GM12891 (cell line): ENCODE results near the gene COMMD8.

Source experiments
- POLR2A ChIP-seq: IDR thresholded peaks from 2 replicates; pipeline ENCODE4 v1.6.1; 2011; ENCODE audit warnings: low read depth, low read length, control low read depth
- POLR2AphosphoS5 ChIP-seq: IDR thresholded peaks from 2 replicates; pipeline ENCODE4 v1.6.1; 2011; ENCODE audit warnings: low read depth, low read length, control low read depth
- TAF1 ChIP-seq: IDR thresholded peaks from 2 replicates; pipeline ENCODE4 v1.6.1; 2011; ENCODE audit warnings: low read depth, low read length, control low read depth

DNA sequence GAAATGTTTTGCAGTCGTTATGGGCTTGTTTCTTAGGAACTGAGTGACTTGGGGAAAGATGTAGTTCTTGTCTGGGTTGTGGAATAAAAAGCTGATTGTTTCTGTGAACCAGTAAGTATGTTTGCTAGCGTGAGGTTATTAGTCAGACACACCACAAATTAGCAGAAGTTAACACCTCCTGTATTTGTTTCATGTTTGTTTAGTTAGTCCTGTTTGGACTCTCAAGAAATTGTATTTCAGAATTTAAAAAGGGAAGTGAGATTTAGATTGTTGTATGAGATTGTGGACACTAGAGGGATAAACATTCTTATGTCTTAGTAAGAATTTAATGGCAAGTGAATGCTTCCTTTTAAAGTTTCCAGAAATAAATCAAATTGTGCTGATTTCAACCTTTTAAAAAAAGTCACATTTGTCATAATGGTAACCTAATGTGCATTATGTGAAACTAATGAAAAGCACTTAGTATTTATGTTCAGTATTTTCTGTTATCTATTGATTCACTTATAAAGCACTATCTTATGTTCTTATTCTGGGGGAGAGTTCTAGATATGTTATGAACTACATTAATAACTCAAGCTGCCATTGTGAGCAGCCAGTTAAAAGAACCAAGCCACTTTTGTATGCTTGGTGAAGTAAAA is 47.1 kb upstream of the COMMD8 start:
- TF ChIP-seq POLR2A = no peak
- no peak for TF ChIP-seq POLR2AphosphoS5
- no peak for TF ChIP-seq TAF1
